WERI-Rb-1 (cell line): ENCODE data around the gene CDH24.

Source experiments
- DNase-seq: peaks from one replicate; pipeline ENCODE4 v3.0.0-alpha.2; 2020
- H3K27ac ChIP-seq: fragments of 250-450 bp; sonication (Bioruptor Pico); 2 replicates; pipeline ENCODE4 v1.5.1; 2020; ENCODE audit warnings: mild to moderate bottlenecking, moderate library complexity
- H3K27me3 ChIP-seq: fragments of 250-450 bp; sonication (Bioruptor Pico); 2 replicates; pipeline ENCODE4 v1.5.1; 2021; ENCODE audit warnings: mild to moderate bottlenecking, low read depth, moderate library complexity; ENCODE audit not compliant: insufficient read depth, severe bottlenecking
- H3K36me3 ChIP-seq: fragments of 250-450 bp; sonication (Bioruptor Pico); 2 replicates; pipeline ENCODE4 v1.5.1; 2020; ENCODE audit warnings: mild to moderate bottlenecking, moderate library complexity
- H3K4me3 ChIP-seq: 2 replicates; pipeline ENCODE4 v1.5.1; 2011; ENCODE audit warnings: low read depth, mild to moderate bottlenecking, control low read depth, low read length
- H3K9me3 ChIP-seq: fragments of 250-450 bp; sonication (Bioruptor Pico); 2 replicates; pipeline ENCODE4 v1.5.1; 2021; ENCODE audit warnings: mild to moderate bottlenecking, moderate library complexity; ENCODE audit not compliant: severe bottlenecking
- CTCF ChIP-seq: IDR thresholded peaks from 2 replicates; pipeline ENCODE4 v1.5.1; 2011; ENCODE audit warnings: low read depth, mild to moderate bottlenecking, control low read depth, inconsistent platforms, low read length

CDH24 gene

GRCh38 chr14:23052182-23052623, 5.1 kb downstream of the CDH24 start:
- peak overlapping the region; percentile 55 for H3K27ac ChIP-seq
- TF ChIP-seq CTCF: peak; percentile 96
- peak; percentile 86 for DNase-seq
- peaks cover 31% of the 10 kb centered on the region for H3K36me3 ChIP-seq
- no peaks in the 10 kb centered on the region for H3K9me3 ChIP-seq
- H3K27me3 ChIP-seq: no peaks in the 10 kb centered on the region
- no peak overlapping the region for H3K4me3 ChIP-seq

DNA sequence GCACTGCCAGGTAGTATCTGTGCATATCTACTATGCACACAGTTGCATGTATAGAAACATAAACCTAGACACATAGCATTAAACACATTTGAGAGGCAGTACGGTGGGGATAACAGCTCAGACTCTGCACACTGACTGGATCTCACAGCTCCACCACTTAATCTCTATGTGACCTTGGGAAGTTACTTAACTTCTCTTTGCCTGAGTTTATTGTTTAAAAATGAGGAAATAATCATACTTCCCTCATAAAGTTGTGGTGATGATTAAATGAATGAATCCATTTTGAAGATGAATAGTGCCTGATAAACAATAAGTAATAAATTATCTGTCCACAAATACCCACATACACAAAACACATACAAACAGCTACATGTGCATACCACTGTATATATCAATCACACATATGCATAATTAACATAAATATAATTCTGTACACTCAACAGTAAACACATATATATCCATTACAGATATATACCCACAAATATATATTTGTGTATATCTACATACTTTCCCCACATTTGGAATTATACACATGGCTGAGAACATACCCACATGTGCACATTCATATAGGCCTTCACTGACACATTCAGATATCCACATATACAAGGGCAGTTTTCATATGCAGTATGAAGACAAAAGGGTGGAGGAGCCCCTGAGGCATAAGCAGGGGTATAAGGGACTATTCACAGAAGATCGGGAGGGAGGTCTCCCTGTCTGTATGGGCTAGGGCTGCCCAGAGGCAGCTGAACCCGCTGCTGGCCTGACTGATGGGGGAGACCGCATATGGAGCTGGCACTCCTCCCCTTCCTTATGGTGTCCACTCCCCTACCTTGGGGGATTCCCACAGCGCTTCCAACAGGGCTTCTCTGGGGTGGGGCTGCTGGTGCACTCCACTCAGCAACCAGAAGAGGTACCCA, 5.9 kb downstream of the CDH24 start:
- Histone ChIP-seq H3K4me3 (no peak overlapping the region), H3K27ac (peak overlapping the region; percentile 55), H3K36me3 (peaks cover 31% of the 10 kb centered on the region), H3K27me3 (no peaks in the 10 kb centered on the region), H3K9me3 (no peaks in the 10 kb centered on the region)
- TF ChIP-seq CTCF: no peak
- DNase-seq: no peak

DNA sequence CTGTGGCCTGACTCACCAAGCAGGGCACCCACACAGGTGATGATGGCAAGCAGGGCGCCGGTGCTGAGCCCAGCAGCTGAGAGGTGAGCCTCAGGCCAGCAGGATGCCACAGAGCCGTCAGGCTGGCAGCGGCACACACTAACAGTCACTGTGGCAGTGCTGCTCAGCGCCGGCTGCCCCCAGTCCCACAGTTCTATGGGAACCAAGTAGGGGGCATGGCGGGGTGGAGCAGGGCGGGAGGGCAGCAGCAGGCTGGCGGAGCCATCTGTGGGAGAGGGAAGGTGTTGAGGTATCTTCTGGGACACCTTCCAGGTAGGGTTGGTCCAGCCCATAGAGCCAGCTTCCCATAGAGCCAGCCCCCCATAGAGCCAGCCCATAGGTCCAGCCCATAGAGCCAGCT, 8.3 kb downstream of the CDH24 start:
- no peak overlapping the region for H3K27ac ChIP-seq
- no peak for DNase-seq
- no peak for TF ChIP-seq CTCF
- no peaks in the 10 kb centered on the region for H3K9me3 ChIP-seq
- H3K4me3 ChIP-seq: no peak overlapping the region
- H3K36me3 ChIP-seq: peaks cover 29% of the 10 kb centered on the region
- no peaks in the 10 kb centered on the region for H3K27me3 ChIP-seq

- Histone ChIP-seq H3K27ac (no peak overlapping the region), H3K4me3 (no peak overlapping the region), H3K36me3 (peaks cover 20% of the 10 kb centered on the region), H3K9me3 (no peaks in the 10 kb centered on the region), H3K27me3 (no peaks in the 10 kb centered on the region)
- DNase-seq: no peak
- TF ChIP-seq CTCF: no peak
These were observed 9.3 kb downstream of the CDH24 start for GRCh38 chr14:23047751-23048693.

DNA sequence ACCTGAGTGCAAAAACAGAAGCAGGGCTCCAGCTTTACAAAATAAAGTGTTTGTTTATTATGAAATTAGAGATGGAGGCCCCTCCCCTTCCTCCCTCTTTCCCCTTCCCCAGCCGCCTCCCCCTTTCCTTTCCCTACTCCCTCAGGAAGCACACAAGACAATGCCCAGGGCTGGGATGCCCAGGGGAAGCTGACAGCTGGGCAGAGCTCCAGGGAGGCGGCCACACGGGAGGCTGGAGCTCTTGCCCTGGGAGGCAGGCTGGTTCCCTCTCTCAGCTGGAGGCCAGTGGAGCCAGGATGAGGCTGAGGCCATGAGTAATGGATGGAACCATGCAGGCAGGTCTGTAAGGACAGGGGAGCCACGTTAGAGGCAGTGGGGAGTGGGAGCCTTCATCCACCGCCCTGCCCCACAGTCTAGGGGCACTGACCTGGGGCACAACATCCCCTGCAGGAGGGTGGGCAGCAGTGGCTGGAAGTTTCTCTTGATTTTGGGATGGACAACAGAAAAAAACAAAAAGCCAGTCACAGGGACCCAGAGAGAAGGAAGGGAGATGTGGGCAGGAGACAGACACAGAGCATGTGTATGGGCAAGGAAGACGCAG, 10.2 kb downstream of the CDH24 start:
- Histone ChIP-seq H3K27me3 (no peaks in the 10 kb centered on the region), H3K27ac (no peak overlapping the region), H3K9me3 (no peaks in the 10 kb centered on the region), H3K36me3 (peaks cover 18% of the 10 kb centered on the region), H3K4me3 (no peak overlapping the region)
- no peak for TF ChIP-seq CTCF
- no peak for DNase-seq
